BE2C (cell line): Measurements from ENCODE around the gene RTTN.

Experiments used
- DNase-seq: peaks from one replicate; pipeline ENCODE4 v3.0.0-alpha.2; 2020
- H3K27me3 ChIP-seq: fragments of 250-450 bp; sonication (Bioruptor Pico); 2 replicates; pipeline ENCODE4 v1.5.1; 2020; ENCODE audit warnings: mild to moderate bottlenecking
- H3K36me3 ChIP-seq: fragments of 250-450 bp; sonication (Bioruptor Pico); 2 replicates; pipeline ENCODE4 v1.5.1; 2020; ENCODE audit warnings: mild to moderate bottlenecking
- H3K4me1 ChIP-seq: fragments of 250-450 bp; sonication (Bioruptor Pico); 2 replicates; pipeline ENCODE4 v1.5.1; 2020
- H3K4me3 ChIP-seq: 2 replicates; pipeline ENCODE4 v1.5.1; 2011; ENCODE audit warnings: low read depth, low read length
- H3K9me3 ChIP-seq: fragments of 250-450 bp; sonication (Bioruptor Pico); 2 replicates; pipeline ENCODE4 v1.5.1; 2020
- CTCF ChIP-seq: IDR thresholded peaks from 2 replicates; pipeline ENCODE4 v1.5.1; 2012; ENCODE audit warnings: mild to moderate bottlenecking, low read depth, low read length

The RTTN gene

GRCh38 chr18:70024093-70024492 is 181.4 kb downstream of the RTTN start:
- no peak for DNase-seq
- Histone ChIP-seq H3K27me3 (no peaks in the 10 kb centered on the region), H3K36me3 (no peaks in the 10 kb centered on the region), H3K4me1 (no peaks in the 10 kb centered on the region), H3K4me3 (no peak overlapping the region), H3K9me3 (no peaks in the 10 kb centered on the region)
- TF ChIP-seq CTCF, result no peak

- Histone ChIP-seq H3K4me1 (no peaks in the 10 kb centered on the region), H3K9me3 (no peaks in the 10 kb centered on the region), H3K36me3 (no peaks in the 10 kb centered on the region), H3K27me3 (no peaks in the 10 kb centered on the region), H3K4me3 (no peak overlapping the region)
- TF ChIP-seq CTCF, result no peak
- DNase-seq, result no peak
These were observed 182.9 kb downstream of the RTTN start for GRCh38 chr18:70022636-70023035.

GRCh38 chr18:70021498-70021897 is 184.0 kb downstream of the RTTN start:
- no peak for TF ChIP-seq CTCF
- Histone ChIP-seq H3K9me3 (no peaks in the 10 kb centered on the region), H3K36me3 (no peaks in the 10 kb centered on the region), H3K4me3 (no peak overlapping the region), H3K4me1 (no peaks in the 10 kb centered on the region), H3K27me3 (no peaks in the 10 kb centered on the region)
- DNase-seq, result no peak

GRCh38 chr18:70021043-70021442 is 184.4 kb downstream of the RTTN start:
- H3K4me3 ChIP-seq, result no peak overlapping the region
- no peaks in the 10 kb centered on the region for H3K27me3 ChIP-seq
- no peak for DNase-seq
- TF ChIP-seq CTCF, result no peak
- H3K9me3 ChIP-seq, result no peaks in the 10 kb centered on the region
- no peaks in the 10 kb centered on the region for H3K4me1 ChIP-seq
- no peaks in the 10 kb centered on the region for H3K36me3 ChIP-seq

- DNase-seq, result no peak
- TF ChIP-seq CTCF, result no peak
These were observed 185.5 kb downstream of the RTTN start for GRCh38 chr18:70019991-70020390.

GRCh38 chr18:70019136-70019535 is 186.4 kb downstream of the RTTN start:
- Histone ChIP-seq H3K36me3 (no peaks in the 10 kb centered on the region), H3K27me3 (no peaks in the 10 kb centered on the region), H3K4me3 (no peak overlapping the region), H3K4me1 (no peaks in the 10 kb centered on the region), H3K9me3 (no peaks in the 10 kb centered on the region)
- TF ChIP-seq CTCF, result no peak
- DNase-seq, result no peak

More at GRCh38 chr18:70019991-70020390, 185.5 kb downstream of the RTTN start:
- Histone ChIP-seq H3K36me3 (no peaks in the 10 kb centered on the region), H3K4me1 (no peaks in the 10 kb centered on the region), H3K27me3 (no peaks in the 10 kb centered on the region), H3K9me3 (no peaks in the 10 kb centered on the region), H3K4me3 (no peak overlapping the region)
